Lower lobe of right lung (tissue), 2 donors: Measurements from ENCODE around the gene EPPIN. TPM values are rescaled to one million over a fixed set of nuclear protein-coding genes. Genes with fewer than 3 reads are reported as not detected.

Experiments used
- ATAC-seq, 2 donors: fragments of 200-7000 bp; cut with Tn5 transposase; one replicate each; pipeline ENCODE4 v1.9.1; 2020 to 2022; ENCODE audit warnings: mild to moderate bottlenecking in 2 of 2, moderate library complexity in 2 of 2
- DNase-seq: peaks from one replicate; pipeline ENCODE4 v3.0.0-alpha.2; 2020
- H3K27ac ChIP-seq: fragments of 200-600 bp; one replicate; pipeline ENCODE4 v1.8.0; 2022
- H3K27me3 ChIP-seq: fragments of 200-600 bp; one replicate; pipeline ENCODE4 v1.8.0; 2022; ENCODE audit warnings: low read depth
- H3K36me3 ChIP-seq: fragments of 200-600 bp; one replicate; pipeline ENCODE4 v1.8.0; 2022; ENCODE audit warnings: mild to moderate bottlenecking
- H3K4me1 ChIP-seq: fragments of 200-600 bp; one replicate; pipeline ENCODE4 v1.8.0; 2022
- H3K4me3 ChIP-seq: fragments of 200-600 bp; one replicate; pipeline ENCODE4 v1.8.0; 2022; ENCODE audit warnings: mild to moderate bottlenecking
- H3K9me3 ChIP-seq: fragments of 200-600 bp; one replicate; pipeline ENCODE4 v1.8.0; 2022
- CTCF ChIP-seq: fragments of 200-600 bp; IDR thresholded peaks from one replicate; pipeline ENCODE4 v1.8.0; 2022; ENCODE audit warnings: antibody characterized with exemption, mild to moderate bottlenecking
- intact Hi-C: fragments of 100-400 bp; cut with DNase I; formaldehyde crosslinking; loops from one replicate; pipeline ENCODE4 v1.11.0; 2022
- total RNA-seq: library from RNA; stranded (reverse); fragmentation: NEBNext Ultra II Directional; extraction: Animal tissue kit (Norgen Biotek cat#: 25700); gene quantifications from one replicate; pipeline ENCODE4 v1.2.1, GENCODE V29; 2021
- donor health status: DM: no; HTN: yes; CAD: no; lungs with severe emphysema.

The EPPIN gene
- total RNA-seq, 1 donor from 2014 or later, result 0.38 TPM

- Histone ChIP-seq H3K36me3 (no peaks in the 10 kb centered on the region), H3K4me3 (no peak overlapping the region), H3K27me3 (no peaks in the 10 kb centered on the region), H3K9me3 (no peaks in the 10 kb centered on the region), H3K27ac (no peak overlapping the region), H3K4me1 (no peaks in the 10 kb centered on the region)
- no peak for TF ChIP-seq CTCF
- no peak for DNase-seq
- no peak for ATAC-seq
- intact Hi-C loops, result no loop called here
These were observed 36.8 kb downstream of the EPPIN start for GRCh38 chr20:45510242-45510862.

- Histone ChIP-seq H3K27me3 (peaks cover 4% of the 10 kb centered on the region), H3K9me3 (no peaks in the 10 kb centered on the region), H3K27ac (no peak overlapping the region), H3K4me3 (no peak overlapping the region), H3K4me1 (no peaks in the 10 kb centered on the region), H3K36me3 (no peaks in the 10 kb centered on the region)
- DNase-seq (no peak), ATAC-seq (no peak)
- intact Hi-C loops, result no loop called here
- TF ChIP-seq CTCF, result no peak
These were observed 38.1 kb downstream of the EPPIN start for GRCh38 chr20:45509091-45509490.

- TF ChIP-seq CTCF, result no peak
- Histone ChIP-seq H3K4me3 (no peak overlapping the region), H3K36me3 (no peaks in the 10 kb centered on the region), H3K27me3 (peaks cover 5% of the 10 kb centered on the region), H3K9me3 (no peaks in the 10 kb centered on the region), H3K4me1 (no peaks in the 10 kb centered on the region), H3K27ac (no peak overlapping the region)
- DNase-seq, result no peak
- no peak for ATAC-seq
- intact Hi-C loops, result no loop called here
These were observed 38.9 kb downstream of the EPPIN start for GRCh38 chr20:45508068-45508886.

- H3K4me1 ChIP-seq, result no peaks in the 10 kb centered on the region
- H3K4me3 ChIP-seq, result no peak overlapping the region
- DNase-seq, result no peak
- H3K36me3 ChIP-seq, result no peaks in the 10 kb centered on the region
- peaks cover 5% of the 10 kb centered on the region for H3K27me3 ChIP-seq
- no peak overlapping the region for H3K27ac ChIP-seq
- no peak for TF ChIP-seq CTCF
- H3K9me3 ChIP-seq, result no peaks in the 10 kb centered on the region
- no peak for ATAC-seq
- intact Hi-C loops, result no loop called here
These were observed 40.0 kb downstream of the EPPIN start for GRCh38 chr20:45507011-45507820.

GRCh38 chr20:45506398-45506797 is 40.8 kb downstream of the EPPIN start:
- no peaks in the 10 kb centered on the region for H3K36me3 ChIP-seq
- H3K4me3 ChIP-seq, result no peak overlapping the region
- H3K27me3 ChIP-seq, result peaks cover 5% of the 10 kb centered on the region
- intact Hi-C loops, result no loop called here
- DNase-seq (no peak), ATAC-seq (no peak)
- H3K27ac ChIP-seq, result no peak overlapping the region
- no peaks in the 10 kb centered on the region for H3K9me3 ChIP-seq
- no peak for TF ChIP-seq CTCF
- no peaks in the 10 kb centered on the region for H3K4me1 ChIP-seq
